SK-N-SH (cell line): Measurements from ENCODE around the gene NCF2. TPM values are rescaled to one million over a fixed set of nuclear protein-coding genes. Genes with fewer than 3 reads are reported as not detected.

Experiments
- CTCF ChIA-PET: fragments of 300-600, 350-600 bp; formaldehyde crosslinking; extraction: SDS; loops from one replicate; lab custom pipeline; 2021; lab: Yijun Ruan, JAX
- POLR2A ChIA-PET: fragments of 350-600 bp; sonication (Branson Sonifier 250); formaldehyde crosslinking; extraction: SDS; loops from one replicate; lab custom pipeline; 2020; ENCODE audit warnings: antibody characterized with exemption, inconsistent platforms; lab: Yijun Ruan, JAX
- DNase-seq: peaks from one replicate; pipeline ENCODE4 v3.0.0; 2012
- H2AFZ ChIP-seq: fragments of 200-600 bp; sonication (generic); 2 replicates; pipeline ENCODE4 v1.8.1; 2016; ENCODE audit warnings: antibody characterized with exemption, mild to moderate bottlenecking, low read depth
- H3F3A ChIP-seq: fragments of 200-600 bp; sonication (generic); replicated peaks from 2 replicates; pipeline ENCODE3; 2016; ENCODE audit warnings: antibody characterized with exemption, mild to moderate bottlenecking; ENCODE audit not compliant: insufficient read depth
- H3K27ac ChIP-seq, 2 experiments: fragments of 200-500 bp in 1 of 2; fragments of 200-600 bp in 1 of 2; sonication (Bioruptor generic) in 1 of 2; sonication (generic), shearing (Covaris generic) in 1 of 2; 2 replicates each; pipeline versions ENCODE4 v1.5.1 to v1.6.1; 2014 to 2016; ENCODE audit warnings: low read depth in 2 of 2, inconsistent platforms in 1 of 2, low read length in 1 of 2, mild to moderate bottlenecking in 1 of 2, mixed read lengths in 1 of 2
- H3K27me3 ChIP-seq: fragments of 200-600 bp; sonication (generic), shearing (Covaris generic); 2 replicates; pipeline ENCODE4 v1.6.1; 2016; ENCODE audit warnings: mixed run types; ENCODE audit not compliant: insufficient read depth
- H3K36me3 ChIP-seq, 2 experiments: fragments of 200-500 bp in 1 of 2; fragments of 200-600 bp in 1 of 2; sonication (Bioruptor generic) in 1 of 2; sonication (generic) in 1 of 2; replicated peaks in 1 of 2; 2 replicates each; pipeline versions ENCODE3 to v1.5.1; 2014 to 2016; ENCODE audit warnings: low read length in 1 of 2, mild to moderate bottlenecking in 1 of 2; ENCODE audit not compliant: insufficient read depth in 2 of 2, control insufficient read depth in 1 of 2
- H3K4me1 ChIP-seq, 2 experiments: fragments of 200-500 bp in 1 of 2; fragments of 200-600 bp in 1 of 2; sonication (Bioruptor generic) in 1 of 2; sonication (generic), shearing (Covaris generic) in 1 of 2; 2 replicates each; pipeline versions ENCODE4 v1.5.1 to v1.6.1; 2014 to 2016; ENCODE audit warnings: low read depth in 1 of 2, low read length in 1 of 2, mixed run types in 1 of 2; ENCODE audit not compliant: insufficient read depth in 2 of 2, control insufficient read depth in 1 of 2
- H3K4me2 ChIP-seq: fragments of 200-600 bp; sonication (generic), shearing (Covaris generic); 2 replicates; pipeline ENCODE4 v1.6.1; 2017; ENCODE audit warnings: mixed run types
- H3K4me3 ChIP-seq, 2 experiments: fragments of 200-500 bp in 1 of 2; fragments of 200-600 bp in 1 of 2; sonication (Bioruptor generic) in 1 of 2; sonication (generic), shearing (Covaris generic) in 1 of 2; 2 replicates each; pipeline versions ENCODE4 v1.5.1 to v1.8.1; 2014 to 2016; ENCODE audit warnings: low read depth in 2 of 2, inconsistent platforms in 1 of 2, low read length in 1 of 2, mild to moderate bottlenecking in 1 of 2, mixed read lengths in 1 of 2, moderate library complexity in 1 of 2
- H3K79me2 ChIP-seq: fragments of 200-600 bp; sonication (generic); 2 replicates; pipeline ENCODE4 v1.8.1; 2017; ENCODE audit warnings: mild to moderate bottlenecking; ENCODE audit not compliant: insufficient read depth
- H3K9ac ChIP-seq: fragments of 200-600 bp; sonication (generic); 2 replicates; pipeline ENCODE4 v1.6.1; 2017; ENCODE audit warnings: mixed run types
- H3K9me2 ChIP-seq: fragments of 200-600 bp; sonication (generic); 2 replicates; pipeline ENCODE4 v1.6.1; 2017; ENCODE audit warnings: mixed run types
- H3K9me3 ChIP-seq: fragments of 200-600 bp; sonication (generic); 2 replicates; pipeline ENCODE4 v1.6.1; 2017; ENCODE audit warnings: mixed run types, mild to moderate bottlenecking, moderate library complexity
- H4K20me1 ChIP-seq: fragments of 200-600 bp; sonication (generic); 2 replicates; pipeline ENCODE4 v1.6.1; 2017; ENCODE audit warnings: mild to moderate bottlenecking, mixed run types; ENCODE audit not compliant: insufficient read depth
- ELF1 ChIP-seq: IDR thresholded peaks from 2 replicates; pipeline ENCODE4 v1.4.0; 2012
- JUND ChIP-seq: IDR thresholded peaks from 2 replicates; pipeline ENCODE4 v1.4.0; 2012
- MXI1 ChIP-seq: IDR thresholded peaks from 2 replicates; pipeline ENCODE4 v1.6.1; 2012; ENCODE audit warnings: mild to moderate bottlenecking, low read depth, low read length, improper control_type of control experiment
- NFIC ChIP-seq: IDR thresholded peaks from 2 replicates; pipeline ENCODE4 v1.4.0; 2012; ENCODE audit warnings: borderline replicate concordance
- RAD21 ChIP-seq: IDR thresholded peaks from 2 replicates; pipeline ENCODE4 v1.6.1; 2012; ENCODE audit warnings: mild to moderate bottlenecking, low read length
- WGBS: methylation state at CpG from one replicate; pipeline ENCODE4 v1.1.6; 2017; ENCODE audit warnings: low lambda C conversion rate; 5-methylcytosine and 5-hydroxymethylcytosine counted together
- polyA plus RNA-seq, 3 experiments: library from polyadenylated mRNA; depleted of rRNA; stranded (reverse); fragments of >200 nt; gene quantifications; 2 replicates each; pipeline ENCODE4 v1.2.3, GENCODE V29; 2012
- TF ChIP-seq, protein P1 (sequence below): fragments of 150-350 bp; IDR thresholded peaks from 2 replicates; pipeline ENCODE4 v1.6.1; 2016; ENCODE audit warnings: mild to moderate bottlenecking, low read depth, low read length
- TF ChIP-seq, protein P2 (sequence below): IDR thresholded peaks from 2 replicates; pipeline ENCODE4 v1.4.0; 2012; ENCODE audit warnings: low read depth, borderline replicate concordance
- TF ChIP-seq, protein P3 (sequence below): fragments of 150-350 bp; IDR thresholded peaks from 2 replicates; pipeline ENCODE4 v1.6.1; 2017; ENCODE audit warnings: antibody characterized with exemption, low read length, low read depth, borderline replicate concordance
- TF ChIP-seq, protein P4 (sequence below): IDR thresholded peaks from 2 replicates; pipeline ENCODE4; 2012
- TF ChIP-seq, protein P5 (sequence below): IDR thresholded peaks from 2 replicates; pipeline ENCODE4 v1.6.1; 2012; ENCODE audit warnings: mild to moderate bottlenecking, low read depth, low read length, moderate library complexity
- TF ChIP-seq, protein P6 (sequence below): fragments of 200-600 bp; sonication (generic); IDR thresholded peaks from 2 replicates; pipeline ENCODE4 v1.6.1; 2017; ENCODE audit warnings: antibody characterized with exemption, mild to moderate bottlenecking, moderate library complexity

The NCF2 gene
- polyA plus RNA-seq, 1 of the 3 experiments (the other 2 are of a cell fraction) = 2.0 TPM

DNA sequence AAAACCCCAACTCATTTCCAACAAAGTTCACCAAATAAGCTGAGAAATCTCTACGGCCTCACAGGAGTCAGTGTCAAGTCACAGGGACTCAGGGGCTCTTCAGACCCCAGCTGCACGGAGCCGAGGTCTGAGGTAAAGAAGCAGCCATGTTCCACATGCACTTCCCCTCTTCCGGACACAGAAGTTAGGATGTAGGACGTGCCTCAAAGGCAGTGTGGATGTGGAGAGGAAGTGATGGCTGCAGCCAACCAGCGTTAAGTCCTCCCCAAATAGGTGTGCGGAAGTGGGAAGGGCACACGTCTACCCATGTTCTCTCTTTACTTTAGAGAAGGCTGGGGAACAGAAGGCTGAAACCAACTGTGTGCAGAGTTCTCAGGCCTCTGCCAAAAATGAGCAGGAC is 14.6 kb upstream of the NCF2 start:
- CTCF ChIA-PET = interaction anchor here (1.3 to 1.9 kb wide), 3 partner anchors 28 to 51 kb away, joined by 4 to 6 read pairs (median 5); no protein-coding TSS in a partner anchor
- 0 out of 2 replicates have a peak overlapping the region, but pooled peaks have one; percentile 10 for H2AFZ ChIP-seq
- WGBS = 95% methylated on average over 8 of the region's 8 CpGs
- POLR2A ChIA-PET = no interaction called here
- H3K79me2 ChIP-seq = no peaks in the 10 kb centered on the region
- no peaks in the 10 kb centered on the region for H3K36me3 ChIP-seq
- H3K9ac ChIP-seq = no peak overlapping the region
- DNase-seq = no peak
- H4K20me1 ChIP-seq = no peaks in the 10 kb centered on the region
- peaks cover 41% of the 10 kb centered on the region for H3F3A ChIP-seq
- no peak overlapping the region for H3K4me2 ChIP-seq
- H3K9me2 ChIP-seq = no peaks in the 10 kb centered on the region
- no peaks in the 10 kb centered on the region for H3K9me3 ChIP-seq
- H3K27ac ChIP-seq = peak overlapping the region in 1 of 2 experiments; percentile 98; a peak in 2 of 4 replicates
- no peaks in the 10 kb centered on the region for H3K27me3 ChIP-seq
- peaks cover 13 to 27% of the 10 kb centered on the region in 2 experiments for H3K4me1 ChIP-seq
- no peak overlapping the region for H3K4me3 ChIP-seq
- TF ChIP-seq ELF1 (no peak), JUND (no peak), NFIC (no peak), MXI1 (no peak), RAD21 (no peak)
- TF ChIP-seq, protein P1, sequence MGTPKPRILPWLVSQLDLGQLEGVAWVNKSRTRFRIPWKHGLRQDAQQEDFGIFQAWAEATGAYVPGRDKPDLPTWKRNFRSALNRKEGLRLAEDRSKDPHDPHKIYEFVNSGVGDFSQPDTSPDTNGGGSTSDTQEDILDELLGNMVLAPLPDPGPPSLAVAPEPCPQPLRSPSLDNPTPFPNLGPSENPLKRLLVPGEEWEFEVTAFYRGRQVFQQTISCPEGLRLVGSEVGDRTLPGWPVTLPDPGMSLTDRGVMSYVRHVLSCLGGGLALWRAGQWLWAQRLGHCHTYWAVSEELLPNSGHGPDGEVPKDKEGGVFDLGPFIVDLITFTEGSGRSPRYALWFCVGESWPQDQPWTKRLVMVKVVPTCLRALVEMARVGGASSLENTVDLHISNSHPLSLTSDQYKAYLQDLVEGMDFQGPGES = no peak
- TF ChIP-seq, protein P2, sequence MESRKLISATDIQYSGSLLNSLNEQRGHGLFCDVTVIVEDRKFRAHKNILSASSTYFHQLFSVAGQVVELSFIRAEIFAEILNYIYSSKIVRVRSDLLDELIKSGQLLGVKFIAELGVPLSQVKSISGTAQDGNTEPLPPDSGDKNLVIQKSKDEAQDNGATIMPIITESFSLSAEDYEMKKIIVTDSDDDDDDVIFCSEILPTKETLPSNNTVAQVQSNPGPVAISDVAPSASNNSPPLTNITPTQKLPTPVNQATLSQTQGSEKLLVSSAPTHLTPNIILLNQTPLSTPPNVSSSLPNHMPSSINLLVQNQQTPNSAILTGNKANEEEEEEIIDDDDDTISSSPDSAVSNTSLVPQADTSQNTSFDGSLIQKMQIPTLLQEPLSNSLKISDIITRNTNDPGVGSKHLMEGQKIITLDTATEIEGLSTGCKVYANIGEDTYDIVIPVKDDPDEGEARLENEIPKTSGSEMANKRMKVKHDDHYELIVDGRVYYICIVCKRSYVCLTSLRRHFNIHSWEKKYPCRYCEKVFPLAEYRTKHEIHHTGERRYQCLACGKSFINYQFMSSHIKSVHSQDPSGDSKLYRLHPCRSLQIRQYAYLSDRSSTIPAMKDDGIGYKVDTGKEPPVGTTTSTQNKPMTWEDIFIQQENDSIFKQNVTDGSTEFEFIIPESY = no peak
- TF ChIP-seq, protein P3, sequence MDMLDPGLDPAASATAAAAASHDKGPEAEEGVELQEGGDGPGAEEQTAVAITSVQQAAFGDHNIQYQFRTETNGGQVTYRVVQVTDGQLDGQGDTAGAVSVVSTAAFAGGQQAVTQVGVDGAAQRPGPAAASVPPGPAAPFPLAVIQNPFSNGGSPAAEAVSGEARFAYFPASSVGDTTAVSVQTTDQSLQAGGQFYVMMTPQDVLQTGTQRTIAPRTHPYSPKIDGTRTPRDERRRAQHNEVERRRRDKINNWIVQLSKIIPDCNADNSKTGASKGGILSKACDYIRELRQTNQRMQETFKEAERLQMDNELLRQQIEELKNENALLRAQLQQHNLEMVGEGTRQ = no peak
- TF ChIP-seq, protein P4, sequence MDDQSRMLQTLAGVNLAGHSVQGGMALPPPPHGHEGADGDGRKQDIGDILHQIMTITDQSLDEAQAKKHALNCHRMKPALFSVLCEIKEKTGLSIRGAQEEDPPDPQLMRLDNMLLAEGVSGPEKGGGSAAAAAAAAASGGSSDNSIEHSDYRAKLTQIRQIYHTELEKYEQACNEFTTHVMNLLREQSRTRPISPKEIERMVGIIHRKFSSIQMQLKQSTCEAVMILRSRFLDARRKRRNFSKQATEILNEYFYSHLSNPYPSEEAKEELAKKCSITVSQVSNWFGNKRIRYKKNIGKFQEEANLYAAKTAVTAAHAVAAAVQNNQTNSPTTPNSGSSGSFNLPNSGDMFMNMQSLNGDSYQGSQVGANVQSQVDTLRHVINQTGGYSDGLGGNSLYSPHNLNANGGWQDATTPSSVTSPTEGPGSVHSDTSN = no peak
- TF ChIP-seq, protein P5, sequence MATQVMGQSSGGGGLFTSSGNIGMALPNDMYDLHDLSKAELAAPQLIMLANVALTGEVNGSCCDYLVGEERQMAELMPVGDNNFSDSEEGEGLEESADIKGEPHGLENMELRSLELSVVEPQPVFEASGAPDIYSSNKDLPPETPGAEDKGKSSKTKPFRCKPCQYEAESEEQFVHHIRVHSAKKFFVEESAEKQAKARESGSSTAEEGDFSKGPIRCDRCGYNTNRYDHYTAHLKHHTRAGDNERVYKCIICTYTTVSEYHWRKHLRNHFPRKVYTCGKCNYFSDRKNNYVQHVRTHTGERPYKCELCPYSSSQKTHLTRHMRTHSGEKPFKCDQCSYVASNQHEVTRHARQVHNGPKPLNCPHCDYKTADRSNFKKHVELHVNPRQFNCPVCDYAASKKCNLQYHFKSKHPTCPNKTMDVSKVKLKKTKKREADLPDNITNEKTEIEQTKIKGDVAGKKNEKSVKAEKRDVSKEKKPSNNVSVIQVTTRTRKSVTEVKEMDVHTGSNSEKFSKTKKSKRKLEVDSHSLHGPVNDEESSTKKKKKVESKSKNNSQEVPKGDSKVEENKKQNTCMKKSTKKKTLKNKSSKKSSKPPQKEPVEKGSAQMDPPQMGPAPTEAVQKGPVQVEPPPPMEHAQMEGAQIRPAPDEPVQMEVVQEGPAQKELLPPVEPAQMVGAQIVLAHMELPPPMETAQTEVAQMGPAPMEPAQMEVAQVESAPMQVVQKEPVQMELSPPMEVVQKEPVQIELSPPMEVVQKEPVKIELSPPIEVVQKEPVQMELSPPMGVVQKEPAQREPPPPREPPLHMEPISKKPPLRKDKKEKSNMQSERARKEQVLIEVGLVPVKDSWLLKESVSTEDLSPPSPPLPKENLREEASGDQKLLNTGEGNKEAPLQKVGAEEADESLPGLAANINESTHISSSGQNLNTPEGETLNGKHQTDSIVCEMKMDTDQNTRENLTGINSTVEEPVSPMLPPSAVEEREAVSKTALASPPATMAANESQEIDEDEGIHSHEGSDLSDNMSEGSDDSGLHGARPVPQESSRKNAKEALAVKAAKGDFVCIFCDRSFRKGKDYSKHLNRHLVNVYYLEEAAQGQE = no peak
- TF ChIP-seq, protein P6, sequence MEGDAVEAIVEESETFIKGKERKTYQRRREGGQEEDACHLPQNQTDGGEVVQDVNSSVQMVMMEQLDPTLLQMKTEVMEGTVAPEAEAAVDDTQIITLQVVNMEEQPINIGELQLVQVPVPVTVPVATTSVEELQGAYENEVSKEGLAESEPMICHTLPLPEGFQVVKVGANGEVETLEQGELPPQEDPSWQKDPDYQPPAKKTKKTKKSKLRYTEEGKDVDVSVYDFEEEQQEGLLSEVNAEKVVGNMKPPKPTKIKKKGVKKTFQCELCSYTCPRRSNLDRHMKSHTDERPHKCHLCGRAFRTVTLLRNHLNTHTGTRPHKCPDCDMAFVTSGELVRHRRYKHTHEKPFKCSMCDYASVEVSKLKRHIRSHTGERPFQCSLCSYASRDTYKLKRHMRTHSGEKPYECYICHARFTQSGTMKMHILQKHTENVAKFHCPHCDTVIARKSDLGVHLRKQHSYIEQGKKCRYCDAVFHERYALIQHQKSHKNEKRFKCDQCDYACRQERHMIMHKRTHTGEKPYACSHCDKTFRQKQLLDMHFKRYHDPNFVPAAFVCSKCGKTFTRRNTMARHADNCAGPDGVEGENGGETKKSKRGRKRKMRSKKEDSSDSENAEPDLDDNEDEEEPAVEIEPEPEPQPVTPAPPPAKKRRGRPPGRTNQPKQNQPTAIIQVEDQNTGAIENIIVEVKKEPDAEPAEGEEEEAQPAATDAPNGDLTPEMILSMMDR = no peak
